NCI-H1417 treated with DMSO at 0.1 percent for 48 hours (cell line): ENCODE measurements around the gene MICU1.
A peak's percentile ranks its signal among the peaks of the same experiment; 100 is the strongest.

Source experiments
- DNase-seq: peaks from one replicate; lab custom pipeline; 2025; lab: John Stamatoyannopoulos, UW

Gene MICU1

GRCh38 chr10:72630144-72630543, 4.3 kb upstream of the MICU1 start:
- no peak for DNase-seq

DNA sequence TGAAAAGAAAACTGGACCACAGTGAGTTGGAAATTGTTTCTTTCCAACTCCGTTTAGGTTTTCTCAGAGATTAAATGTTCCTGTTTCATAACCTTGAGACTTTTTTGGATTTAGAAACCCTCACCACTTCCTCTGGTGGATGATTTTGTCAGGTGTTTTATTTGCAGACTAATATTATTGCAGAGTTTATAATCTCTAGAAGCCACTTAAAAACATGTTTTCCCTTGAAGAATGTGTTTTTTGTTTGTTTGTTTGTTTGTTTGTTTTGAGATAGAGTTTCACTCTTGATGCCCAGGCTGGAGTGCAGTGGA, 520 bp upstream of the MICU1 start:
- DNase-seq = no peak

- no peak for DNase-seq
These were observed 637 bp downstream of the MICU1 start for GRCh38 chr10:72625276-72625607.

DNA sequence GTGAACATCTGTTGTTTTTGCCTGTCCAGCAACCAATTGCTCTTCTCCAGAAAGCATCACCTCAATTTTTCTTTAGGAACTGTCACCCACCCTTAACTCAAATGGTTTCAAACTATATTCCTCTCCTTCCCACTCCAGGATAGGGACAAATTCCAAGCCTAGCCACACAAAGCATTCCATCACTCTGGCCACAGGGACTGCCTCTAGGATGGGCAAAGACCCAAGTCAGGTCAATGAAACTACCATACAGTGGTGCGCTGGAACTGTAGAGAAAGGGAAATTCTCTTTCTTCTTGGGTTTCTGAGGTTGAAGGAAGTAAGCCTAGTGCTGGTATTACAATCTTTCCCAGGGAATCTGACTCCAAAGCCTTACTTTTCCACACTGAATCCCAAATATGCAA, 3.6 kb downstream of the MICU1 start:
- no peak for DNase-seq

DNA sequence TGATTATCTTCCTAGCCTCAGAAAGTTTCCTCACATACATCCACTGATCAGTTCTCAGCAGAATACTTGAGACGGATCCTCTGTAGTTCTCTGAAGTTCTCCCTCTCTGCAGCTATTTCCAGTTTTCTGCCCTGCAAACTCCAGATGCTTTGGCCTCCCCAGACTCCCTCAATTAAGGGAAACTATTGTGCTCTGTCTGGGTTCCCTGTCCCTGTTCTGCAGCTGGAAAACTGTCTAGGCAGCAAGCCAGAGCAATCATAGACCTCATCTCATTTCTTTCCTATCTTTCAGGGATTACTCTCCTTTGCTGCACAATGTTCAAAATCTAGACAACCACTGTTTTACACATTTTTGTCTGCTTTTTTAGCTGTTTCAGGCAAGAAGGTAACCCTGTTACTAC, 9.2 kb downstream of the MICU1 start:
- DNase-seq = no peak

- no peak for DNase-seq
These were observed 9.9 kb downstream of the MICU1 start for GRCh38 chr10:72615970-72616369.

DNA sequence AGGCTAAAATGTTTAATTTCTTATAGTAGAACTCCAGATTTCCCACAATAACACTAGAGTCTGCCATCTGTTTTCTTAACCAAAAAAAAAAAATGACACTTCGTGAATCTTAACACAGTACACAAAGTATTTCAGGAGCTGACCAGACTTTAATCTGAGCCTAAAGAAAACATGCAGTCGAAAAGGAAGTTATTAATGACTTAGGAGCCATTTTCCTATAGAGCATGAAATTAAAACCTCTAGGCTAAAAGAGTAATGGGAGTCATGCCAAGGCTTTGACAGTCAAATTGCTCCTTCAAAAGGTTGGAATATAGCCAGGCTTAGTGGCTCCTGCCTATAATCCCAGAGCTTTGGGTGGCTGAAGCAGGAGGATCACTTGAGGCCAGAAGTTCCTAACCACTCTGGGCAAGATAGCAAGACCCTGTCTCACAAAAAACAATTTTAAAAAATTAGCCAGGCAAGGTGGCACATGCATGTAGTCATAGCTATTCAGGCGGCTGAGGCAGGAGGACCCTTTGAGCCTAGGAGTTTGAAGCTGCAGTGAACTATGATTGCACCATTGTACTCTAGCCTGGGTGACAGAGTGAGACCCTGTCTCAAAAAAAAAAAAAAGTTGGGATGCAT, 13.6 kb downstream of the MICU1 start:
- peak; percentile 51 for DNase-seq

DNA sequence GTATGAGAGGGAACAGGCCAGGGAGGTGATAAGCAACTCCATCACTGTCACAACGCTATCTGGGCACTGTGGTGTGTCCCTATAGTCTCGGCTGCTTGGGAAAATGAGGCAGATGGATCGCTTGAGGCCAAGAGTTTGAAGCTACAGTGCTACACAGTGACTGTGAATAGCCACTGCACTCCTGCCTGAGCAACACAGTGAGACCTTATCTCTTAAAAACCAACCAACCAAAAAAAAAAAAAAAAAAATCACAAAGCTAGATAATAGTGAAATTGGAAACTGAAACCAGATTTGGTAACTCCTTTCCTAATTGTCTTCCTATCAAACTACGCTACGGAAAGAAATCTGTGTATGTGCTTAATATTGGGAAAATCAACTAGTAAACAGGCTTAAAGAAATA, 14.1 kb downstream of the MICU1 start:
- DNase-seq = no peak

DNA sequence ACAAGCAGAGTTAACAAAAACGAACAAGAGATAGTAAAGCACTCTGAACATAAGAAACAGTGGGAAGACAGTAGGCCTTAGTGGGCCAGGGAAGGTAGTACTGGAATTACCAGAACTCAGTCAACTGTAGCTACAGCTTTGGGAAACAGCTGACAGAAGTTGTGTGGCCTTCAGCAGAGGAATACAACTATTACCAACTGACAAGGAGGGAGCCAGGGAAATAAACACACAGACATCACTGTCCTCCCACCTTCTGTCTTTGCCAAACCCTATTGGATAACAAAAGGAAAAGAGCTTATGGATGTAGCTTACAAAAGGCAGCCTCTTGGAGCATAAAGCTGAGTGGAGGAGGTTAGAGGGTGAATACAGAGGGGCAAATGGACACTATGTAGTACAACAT, 15.4 kb downstream of the MICU1 start:
- DNase-seq = no peak

DNA sequence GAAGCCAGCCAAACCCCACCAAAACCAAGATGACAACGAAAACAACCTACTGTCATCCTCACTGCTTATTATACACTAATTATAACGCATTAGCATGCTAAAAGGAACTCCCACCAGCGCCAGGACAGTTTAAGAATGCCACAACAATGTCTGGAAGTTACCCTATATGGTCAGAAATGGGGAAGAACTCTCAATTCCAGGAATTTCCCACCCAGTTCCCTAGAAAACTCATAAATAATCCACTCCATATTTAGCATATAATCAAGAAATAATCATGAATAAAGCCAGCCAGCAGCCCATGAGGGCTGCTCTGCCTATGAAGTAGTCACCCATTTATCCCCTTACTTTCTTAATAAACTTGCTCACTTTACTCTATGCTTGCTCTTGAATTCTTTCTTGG, 20.8 kb downstream of the MICU1 start:
- no peak for DNase-seq

DNA sequence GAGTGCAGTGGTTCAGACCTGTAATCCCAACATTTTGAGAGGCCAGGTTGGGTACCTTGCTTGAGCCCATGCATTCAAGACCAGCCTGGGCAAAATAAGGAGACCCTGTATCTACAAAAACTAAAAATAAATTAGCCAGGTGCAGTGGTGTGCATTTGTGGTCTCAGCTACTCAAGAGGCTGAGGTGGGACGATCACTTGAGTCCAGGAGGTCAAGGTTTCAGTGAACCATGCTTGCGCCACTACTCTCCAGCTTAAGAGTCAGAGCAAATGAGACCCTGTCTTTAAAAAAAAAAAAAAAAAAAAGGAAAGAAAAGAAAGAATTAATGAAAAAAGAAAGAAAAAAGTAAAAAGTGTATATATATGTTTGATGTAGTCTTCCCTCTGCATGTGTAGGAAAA, 24.7 kb downstream of the MICU1 start:
- no peak for DNase-seq

DNA sequence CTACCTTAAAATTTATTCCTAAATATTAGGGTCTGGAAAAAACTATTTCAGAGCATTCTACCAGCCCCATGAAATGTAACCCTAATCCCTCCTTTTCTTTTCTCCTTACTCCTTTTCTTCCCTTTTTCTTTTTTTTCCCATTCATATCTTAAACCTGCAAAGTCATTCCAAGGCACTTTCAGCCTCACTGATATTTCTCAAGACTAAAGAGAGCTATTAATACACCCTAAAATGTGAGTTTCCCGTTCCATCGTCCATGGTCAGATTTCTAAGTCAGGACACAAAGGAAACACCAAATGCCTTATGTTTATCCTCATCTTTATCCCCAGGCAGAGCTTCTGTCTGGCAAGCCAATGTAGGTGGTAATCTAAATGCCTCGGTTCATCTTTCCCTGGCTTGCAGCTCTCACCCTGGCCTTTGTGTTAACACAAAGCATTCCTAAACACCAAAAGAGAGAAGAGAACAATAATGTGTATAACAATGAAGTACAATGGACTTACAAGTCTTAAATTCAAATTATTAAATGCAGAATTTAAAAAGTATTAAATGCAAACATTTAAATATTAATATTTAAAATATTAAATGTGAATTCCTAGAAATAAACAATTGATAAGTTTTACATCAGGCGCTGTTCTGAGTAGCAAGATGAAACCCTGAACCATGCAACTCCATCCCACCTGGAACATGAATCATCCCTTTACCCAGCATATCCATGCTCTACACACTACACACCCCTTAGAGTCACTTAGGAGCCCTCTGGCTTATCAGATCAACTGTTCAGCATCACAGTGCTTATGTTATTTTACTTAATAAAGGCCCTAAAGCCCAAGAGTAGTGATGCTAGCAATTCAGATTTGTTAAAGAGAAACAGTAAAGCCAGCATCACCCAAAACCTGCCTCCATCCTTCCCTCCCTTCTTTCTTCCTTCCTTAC, 26.8 kb downstream of the MICU1 start:
- DNase-seq = no peak

GRCh38 chr10:72597897-72598296, 28.0 kb downstream of the MICU1 start:
- DNase-seq = no peak

DNA sequence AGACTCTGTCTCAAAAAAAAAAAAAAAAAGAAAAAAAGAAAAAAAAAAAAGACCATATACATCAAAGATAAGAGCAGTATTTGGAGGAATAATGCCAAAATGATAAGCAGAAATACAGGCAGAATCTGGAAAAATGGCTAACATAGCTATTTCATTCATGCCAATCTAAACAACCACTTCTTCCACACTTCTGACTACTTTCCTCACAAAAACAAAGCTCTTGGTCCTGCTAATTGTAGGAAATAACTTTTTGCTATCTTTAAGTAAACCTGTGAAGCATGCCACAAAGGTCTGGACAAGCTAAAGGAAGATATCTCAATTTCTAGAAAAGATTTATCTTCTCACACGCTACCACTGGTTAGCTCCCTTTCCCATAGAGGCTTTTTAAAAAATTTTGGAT, 30.4 kb downstream of the MICU1 start:
- DNase-seq = no peak

DNA sequence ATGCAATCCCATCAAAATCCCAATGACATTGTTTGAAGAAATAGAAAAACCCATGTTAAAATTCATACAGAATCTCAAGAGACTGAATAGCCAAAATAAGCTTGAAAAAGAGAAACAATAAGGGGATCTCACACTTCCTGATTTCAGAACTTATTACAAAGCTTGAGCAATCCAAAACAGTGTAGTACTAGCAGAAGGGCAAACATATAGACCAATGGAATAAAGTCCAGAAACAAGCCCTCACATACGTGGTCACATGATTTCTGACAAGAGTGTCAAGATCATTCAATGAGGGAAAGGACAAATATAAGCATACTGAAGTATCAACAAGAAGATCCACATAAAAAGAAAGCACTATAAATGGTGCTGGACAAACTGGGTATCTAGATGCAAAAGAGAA, 31.9 kb downstream of the MICU1 start:
- DNase-seq = no peak

GRCh38 chr10:72588266-72588665, 37.6 kb downstream of the MICU1 start:
- no peak for DNase-seq

DNA sequence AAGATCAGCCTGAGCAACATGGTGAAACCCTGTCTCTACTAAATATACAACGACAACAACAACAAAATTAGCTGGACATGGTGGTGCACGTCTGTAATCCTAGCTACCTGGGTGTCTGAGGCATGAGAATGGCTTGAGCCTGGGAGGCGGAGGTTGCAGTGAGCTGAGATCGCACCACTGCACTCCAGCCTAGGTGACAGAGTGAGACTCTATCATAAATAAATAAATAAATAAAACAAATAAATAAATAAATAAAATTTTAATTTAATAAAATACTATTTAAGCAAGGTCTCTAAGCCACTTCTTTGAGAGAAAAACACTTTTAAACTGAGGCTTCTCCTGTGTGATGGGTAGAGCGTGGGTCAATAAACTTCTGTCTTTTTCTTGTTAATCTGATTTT, 38.3 kb downstream of the MICU1 start:
- DNase-seq = no peak

DNA sequence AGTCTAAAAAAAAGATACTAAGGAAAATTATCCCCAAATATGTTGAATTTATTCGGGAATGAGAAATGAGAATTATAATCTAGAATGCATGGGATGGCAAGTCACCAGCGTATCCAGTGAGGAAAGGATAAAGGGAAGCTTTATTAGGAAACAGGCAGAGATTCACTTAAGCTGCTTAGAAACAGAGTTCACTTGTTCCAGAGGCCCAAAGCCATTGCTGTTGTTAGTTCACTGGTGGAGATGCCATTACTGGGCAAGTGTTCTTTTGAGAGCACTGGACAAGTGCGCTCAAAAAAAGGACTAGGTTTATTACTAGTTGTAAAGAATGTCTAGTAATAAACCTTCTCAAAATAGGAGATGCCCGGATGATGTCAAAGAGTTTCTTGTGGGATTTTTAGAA, 51.2 kb downstream of the MICU1 start:
- DNase-seq = no peak

GRCh38 chr10:72573079-72573478, 52.8 kb downstream of the MICU1 start:
- DNase-seq = no peak

DNA sequence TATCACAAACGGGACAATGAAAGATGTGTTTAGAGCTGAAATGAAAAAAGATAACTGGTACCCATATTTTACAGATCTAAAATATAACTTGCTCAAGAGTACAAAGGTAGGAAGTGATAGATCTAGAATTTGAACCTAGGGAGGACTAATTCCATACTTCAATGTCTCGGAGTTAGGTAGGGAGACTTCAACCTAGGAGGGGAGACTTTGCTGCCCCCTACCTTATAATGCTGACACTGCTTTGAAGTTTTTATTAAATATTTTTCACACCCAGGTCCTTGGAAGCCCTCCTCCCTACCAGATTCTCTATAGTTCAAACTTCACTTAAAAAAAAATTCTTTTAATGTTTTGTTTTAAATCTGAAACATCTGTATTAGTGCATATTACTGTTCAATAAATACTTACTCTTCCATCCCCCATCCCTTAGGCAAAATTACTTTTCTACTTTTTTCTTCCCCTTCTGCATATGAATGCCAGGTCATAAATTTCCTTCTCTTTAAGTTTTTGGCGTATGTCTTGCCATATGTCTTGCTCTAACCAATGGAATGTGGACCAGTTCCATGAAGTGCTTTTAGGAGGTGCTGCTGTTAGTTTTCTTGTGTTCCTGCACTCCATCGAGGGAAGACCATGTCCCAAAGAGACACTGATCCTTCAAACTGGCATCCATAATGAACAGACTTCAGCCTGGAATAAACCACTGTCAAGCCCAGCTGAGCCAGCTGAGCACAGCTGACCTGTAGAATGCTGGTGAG, 57.8 kb downstream of the MICU1 start:
- DNase-seq = no peak

- DNase-seq = no peak
These were observed 58.5 kb downstream of the MICU1 start for GRCh38 chr10:72567421-72567820.

DNA sequence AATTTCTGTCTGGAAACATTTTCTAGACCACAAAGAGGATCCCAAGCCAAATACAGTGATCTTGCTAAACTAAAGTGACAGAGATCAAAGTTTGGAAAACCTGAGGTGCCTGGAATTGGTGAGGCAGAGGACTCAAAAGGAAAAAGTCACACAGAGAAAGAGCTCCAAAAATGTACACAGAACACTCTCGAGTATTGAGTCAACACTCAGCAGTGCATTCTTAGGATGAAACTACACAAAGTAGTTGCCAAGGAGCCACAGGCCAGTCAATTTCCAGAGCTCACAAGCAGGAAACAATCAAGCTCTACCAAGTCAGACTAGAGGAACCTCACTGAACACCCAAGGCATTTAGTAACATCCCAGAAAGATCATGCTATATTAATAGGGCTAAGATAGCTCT, 61.3 kb downstream of the MICU1 start:
- DNase-seq = no peak

- no peak for DNase-seq
These were observed 62.4 kb downstream of the MICU1 start for GRCh38 chr10:72563327-72563932.
